ENCODE results near the gene LDLRAD4. TPM values are rescaled to one million over a fixed set of nuclear protein-coding genes. Genes with fewer than 3 reads are reported as not detected.

The LDLRAD4 gene
- total and polyA plus RNA-seq, 9 of the 15 experiments (the other 6 are each of a cell fraction or from before 2014, with no cell fraction given) = 0.01 TPM; not detected in 8

- no peak for DNase-seq (ENCODE audit: extremely low read depth in 1 of 4, low spot score in 3 of 4)
- TF ChIP-seq NCOA2 (IDR thresholded peaks at IDR 0.05; ENCODE audit: partially characterized antibody in 2 of 2) (no peak), TAF9B (IDR thresholded peaks at IDR 0.05; ENCODE audit: partially characterized antibody) (no peak), BRF2 (IDR thresholded peaks at IDR 0.05; ENCODE audit: borderline replicate concordance, insufficient read depth, insufficient read length) (no peak), ZNF174 (CRISPR knock-in tag; IDR thresholded peaks at IDR 0.05) (no peak), PTTG1 (tag; IDR thresholded peaks at IDR 0.05; ENCODE audit: low read depth) (no peak), DLX4 (CRISPR knock-in tag; IDR thresholded peaks at IDR 0.05) (no peak)
- in situ Hi-C loops (cut with MboI) (no loop called here), intact Hi-C loops (cut with micrococcal nuclease) (no loop called here)
- H3K9me3 ChIP-seq (replicated peaks; ENCODE audit: control insufficient read depth, insufficient read depth, low read depth, low read length) = no peaks in the 10 kb centered on the region
- H4K20me1 ChIP-seq (replicated peaks; ENCODE audit: control insufficient read depth, insufficient read depth, low read length) = no peaks in the 10 kb centered on the region
- no peak for ATAC-seq
- peak; percentile 26 for FAIRE-seq
- 2% methylated on average over 5 of the region's 5 CpGs for WGBS (ENCODE audit: insufficient coverage, low coverage, missing lambda C conversion rate)
- no peak overlapping the region for H2AFZ ChIP-seq (ENCODE audit: low read depth, low read length)
- BruUV-seq (replicated peaks) = no TSS peak
- CTCF ChIA-PET (ENCODE audit: low intra/inter-chr PET ratio) = no interaction called here
- H3K36me3 ChIP-seq (ENCODE audit: control insufficient read depth, insufficient read depth, low read length) = no peaks in the 10 kb centered on the region
- no peaks in the 10 kb centered on the region for H3K79me2 ChIP-seq (ENCODE audit: control insufficient read depth, insufficient read depth, low read length)
- no peaks in the 10 kb centered on the region for H3K9me1 ChIP-seq (ENCODE audit: control insufficient read depth, insufficient read depth, low read length)
- H3K4me2 ChIP-seq (ENCODE audit: insufficient read depth, low read length) = no peak overlapping the region
- no peak overlapping the region for H3K27ac ChIP-seq (ENCODE audit: extremely low read depth, low read depth, low read length)
- no peaks in the 10 kb centered on the region for H3K4me1 ChIP-seq (replicated peaks in 1 of 2; ENCODE audit: control insufficient read depth in 2 of 2, insufficient read depth in 2 of 2, low read length in 2 of 2)
- no peak overlapping the region for H3K4me3 ChIP-seq
- H3K9ac ChIP-seq (ENCODE audit: insufficient read depth in 1 of 2, low read depth in 2 of 2, low read length in 2 of 2) = no peak overlapping the region
- POLR2A ChIA-PET = no interaction called here
- no peaks in the 10 kb centered on the region; a peak in 1 of 5 replicates for H3K27me3 ChIP-seq (ENCODE audit: control insufficient read depth in 2 of 2, insufficient read depth in 2 of 2, low read length in 2 of 2)
Measured at GRCh38 chr18:13332874-13333273, 114.3 kb downstream of the LDLRAD4 start.

Measured in K562 (cell line).